Ishikawa (cell line): ENCODE measurements around the gene RIMS4.

Source experiments
- CEBPB ChIP-seq: IDR thresholded peaks from 2 replicates; pipeline ENCODE4 v1.6.1; 2012
- CREB1 ChIP-seq: IDR thresholded peaks from 2 replicates; pipeline ENCODE4 v1.6.1; 2012; ENCODE audit warnings: low read depth
- EGR1 ChIP-seq: IDR thresholded peaks from 2 replicates; pipeline ENCODE4 v1.6.1; 2012
- EP300 ChIP-seq: IDR thresholded peaks from 2 replicates; pipeline ENCODE4 v1.6.1; 2012; ENCODE audit warnings: borderline replicate concordance
- FOXM1 ChIP-seq: IDR thresholded peaks from 2 replicates; pipeline ENCODE4 v1.6.1; 2012; ENCODE audit warnings: low read depth, borderline replicate concordance
- MAX ChIP-seq: IDR thresholded peaks from 2 replicates; pipeline ENCODE4 v1.6.1; 2012
- NFIC ChIP-seq: IDR thresholded peaks from 2 replicates; pipeline ENCODE4 v1.6.1; 2012
- RAD21 ChIP-seq: IDR thresholded peaks from 2 replicates; pipeline ENCODE4 v1.6.1; 2012; ENCODE audit warnings: low read depth
- REST ChIP-seq: IDR thresholded peaks from 2 replicates; pipeline ENCODE4 v1.6.1; 2012; ENCODE audit warnings: low read depth, mild to moderate bottlenecking
- TAF1 ChIP-seq: IDR thresholded peaks from 2 replicates; pipeline ENCODE4 v1.6.1; 2012; ENCODE audit warnings: low read depth, mild to moderate bottlenecking
- TCF12 ChIP-seq: IDR thresholded peaks from 2 replicates; pipeline ENCODE4 v1.6.1; 2012; ENCODE audit warnings: low read depth
- TEAD4 ChIP-seq: IDR thresholded peaks from 2 replicates; pipeline ENCODE4 v1.6.1; 2012
- USF1 ChIP-seq: IDR thresholded peaks from 2 replicates; pipeline ENCODE4 v1.6.1; 2012
- YY1 ChIP-seq: IDR thresholded peaks from 2 replicates; pipeline ENCODE4 v1.6.1; 2012; ENCODE audit warnings: low read depth
- ZBTB7A ChIP-seq: IDR thresholded peaks from 2 replicates; pipeline ENCODE4 v1.6.1; 2012; ENCODE audit warnings: low read depth

The RIMS4 gene

GRCh38 chr20:44830523-44830922, 20.2 kb upstream of the RIMS4 start:
- TF ChIP-seq FOXM1 (no peak), EGR1 (no peak), TCF12 (no peak), YY1 (no peak), RAD21 (no peak), CEBPB (no peak), CREB1 (no peak), MAX (no peak), EP300 (no peak), TAF1 (no peak), NFIC (no peak), TEAD4 (no peak), ZBTB7A (no peak), REST (no peak), USF1 (no peak)

GRCh38 chr20:44829688-44830087, 19.3 kb upstream of the RIMS4 start:
- TF ChIP-seq CEBPB (no peak), EGR1 (no peak), ZBTB7A (no peak), YY1 (no peak), MAX (no peak), TAF1 (no peak), FOXM1 (no peak), CREB1 (no peak)

GRCh38 chr20:44828640-44829039, 18.3 kb upstream of the RIMS4 start:
- TF ChIP-seq CEBPB (no peak), MAX (no peak), EP300 (no peak), TCF12 (no peak), ZBTB7A (no peak), CREB1 (no peak), YY1 (no peak), TEAD4 (no peak), NFIC (no peak), TAF1 (no peak), FOXM1 (no peak), REST (no peak), USF1 (no peak), RAD21 (no peak)

GRCh38 chr20:44827401-44827800, 17.1 kb upstream of the RIMS4 start:
- TF ChIP-seq TEAD4 (no peak), EGR1 (no peak), ZBTB7A (no peak), NFIC (no peak), RAD21 (no peak), MAX (no peak), YY1 (no peak), FOXM1 (no peak), CEBPB (no peak), EP300 (no peak), TAF1 (no peak), CREB1 (no peak), TCF12 (no peak), USF1 (no peak), REST (no peak)
